Astrocyte of the cerebellum (primary cell): ENCODE measurements around the gene ADAMTS2.

Experiments used
- DNase-seq: peaks from one replicate; pipeline ENCODE4 v3.0.0-alpha.2; 2011; ENCODE audit warnings: low read depth
- H3K4me3 ChIP-seq: 2 replicates; pipeline ENCODE4 v1.5.1; 2011; ENCODE audit warnings: mild to moderate bottlenecking, low read depth, low read length, moderate library complexity
- in situ Hi-C: cut with HindIII; loops from 2 replicates; pipeline ENCODE4 v1.10.0; 2017; ENCODE audit warnings: low sequenced_read_pairs
- TF ChIP-seq, protein P1 (sequence below): IDR thresholded peaks from 2 replicates; pipeline ENCODE4 v1.5.1; 2012; ENCODE audit warnings: low read length, low read depth, moderate library complexity, mild to moderate bottlenecking; ENCODE audit errors: missing control alignments

Gene ADAMTS2

GRCh38 chr5:179316111-179316551, 29.1 kb downstream of the ADAMTS2 start:
- DNase-seq: no peak
- in situ Hi-C loops: no loop called here
- TF ChIP-seq, protein P1, sequence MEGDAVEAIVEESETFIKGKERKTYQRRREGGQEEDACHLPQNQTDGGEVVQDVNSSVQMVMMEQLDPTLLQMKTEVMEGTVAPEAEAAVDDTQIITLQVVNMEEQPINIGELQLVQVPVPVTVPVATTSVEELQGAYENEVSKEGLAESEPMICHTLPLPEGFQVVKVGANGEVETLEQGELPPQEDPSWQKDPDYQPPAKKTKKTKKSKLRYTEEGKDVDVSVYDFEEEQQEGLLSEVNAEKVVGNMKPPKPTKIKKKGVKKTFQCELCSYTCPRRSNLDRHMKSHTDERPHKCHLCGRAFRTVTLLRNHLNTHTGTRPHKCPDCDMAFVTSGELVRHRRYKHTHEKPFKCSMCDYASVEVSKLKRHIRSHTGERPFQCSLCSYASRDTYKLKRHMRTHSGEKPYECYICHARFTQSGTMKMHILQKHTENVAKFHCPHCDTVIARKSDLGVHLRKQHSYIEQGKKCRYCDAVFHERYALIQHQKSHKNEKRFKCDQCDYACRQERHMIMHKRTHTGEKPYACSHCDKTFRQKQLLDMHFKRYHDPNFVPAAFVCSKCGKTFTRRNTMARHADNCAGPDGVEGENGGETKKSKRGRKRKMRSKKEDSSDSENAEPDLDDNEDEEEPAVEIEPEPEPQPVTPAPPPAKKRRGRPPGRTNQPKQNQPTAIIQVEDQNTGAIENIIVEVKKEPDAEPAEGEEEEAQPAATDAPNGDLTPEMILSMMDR: no peak

GRCh38 chr5:179315356-179315890, 29.8 kb downstream of the ADAMTS2 start:
- in situ Hi-C loops: no loop called here
- TF ChIP-seq, protein P1: no peak
- DNase-seq: no peak

More at GRCh38 chr5:179316111-179316551, 29.1 kb downstream of the ADAMTS2 start:
- H3K4me3 ChIP-seq: no peak overlapping the region

DNA sequence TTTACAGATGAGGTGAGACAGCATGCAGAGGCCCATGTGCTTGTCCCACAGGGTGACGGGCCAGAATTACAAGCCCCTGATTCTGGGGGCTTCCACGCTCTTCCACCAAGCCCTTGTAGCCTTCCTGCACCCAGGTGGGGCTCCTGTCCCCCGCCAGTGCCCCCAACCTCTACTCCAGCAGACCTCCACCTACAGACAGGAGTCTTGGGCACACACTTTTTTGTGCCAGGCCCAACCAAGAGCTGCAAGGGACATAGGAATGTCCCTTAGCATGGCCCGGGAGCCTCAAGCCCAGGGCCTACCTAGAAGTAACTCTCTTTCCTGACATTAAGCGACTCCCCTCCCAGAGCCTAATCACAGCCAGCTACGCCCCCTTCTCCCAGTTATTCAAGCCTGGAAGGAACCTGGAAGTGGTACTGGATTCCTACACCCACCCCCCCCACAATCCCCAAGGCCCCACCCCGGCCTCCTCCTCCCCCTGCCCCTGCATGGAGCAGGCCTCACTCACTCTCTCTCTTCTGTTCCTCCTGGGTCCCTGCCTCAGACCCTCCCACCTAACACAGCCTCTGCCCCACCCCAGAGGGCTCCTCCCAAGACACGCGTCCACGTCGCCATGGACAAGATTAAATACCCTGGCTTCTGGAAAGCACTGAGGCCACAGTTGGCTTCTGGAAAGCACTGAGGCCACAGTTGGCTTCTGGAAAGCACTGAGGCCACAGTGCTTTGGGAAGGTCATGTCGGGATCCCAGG, 30.5 kb downstream of the ADAMTS2 start:
- in situ Hi-C loops: no loop called here
- no peak for DNase-seq
- H3K4me3 ChIP-seq: no peak overlapping the region
- TF ChIP-seq, protein P1: no peak

More at GRCh38 chr5:179315356-179315890, 29.8 kb downstream of the ADAMTS2 start:
- no peak overlapping the region for H3K4me3 ChIP-seq

DNA sequence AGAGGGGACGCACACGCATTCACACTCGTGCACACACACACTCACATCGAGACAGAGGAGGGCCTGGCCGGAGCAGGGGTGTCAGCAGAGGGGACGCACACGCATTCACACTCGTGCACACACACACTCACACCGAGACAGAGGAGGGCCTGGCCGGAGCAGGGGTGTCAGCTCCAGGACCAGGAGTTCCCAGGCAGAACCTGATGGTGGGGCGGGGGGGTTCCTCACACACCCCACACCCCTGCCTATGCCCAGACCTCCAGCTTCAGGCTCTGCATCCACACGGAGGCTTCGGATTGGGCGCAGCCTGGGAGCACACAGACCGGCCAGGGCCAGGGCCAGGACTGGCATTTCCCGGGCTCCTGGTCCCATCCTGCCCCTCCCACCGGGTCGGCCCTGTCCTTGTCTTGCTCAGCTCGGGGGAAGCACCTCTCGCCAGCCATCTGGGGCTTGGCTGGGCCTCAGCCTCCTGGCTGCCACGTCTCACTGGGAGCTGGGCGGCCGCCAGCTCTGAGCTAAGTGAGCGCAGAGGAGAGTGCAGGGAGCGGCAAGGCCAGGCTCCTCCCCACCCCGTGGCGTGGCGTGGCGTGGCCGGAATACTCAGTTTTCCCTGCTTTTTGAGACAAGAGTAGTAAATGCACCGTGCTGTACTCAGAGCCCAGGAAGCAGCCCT, 31.3 kb downstream of the ADAMTS2 start:
- in situ Hi-C loops: no loop called here
- no peak overlapping the region for H3K4me3 ChIP-seq
- peak; percentile 32 for DNase-seq
- TF ChIP-seq, protein P1: no peak

DNA sequence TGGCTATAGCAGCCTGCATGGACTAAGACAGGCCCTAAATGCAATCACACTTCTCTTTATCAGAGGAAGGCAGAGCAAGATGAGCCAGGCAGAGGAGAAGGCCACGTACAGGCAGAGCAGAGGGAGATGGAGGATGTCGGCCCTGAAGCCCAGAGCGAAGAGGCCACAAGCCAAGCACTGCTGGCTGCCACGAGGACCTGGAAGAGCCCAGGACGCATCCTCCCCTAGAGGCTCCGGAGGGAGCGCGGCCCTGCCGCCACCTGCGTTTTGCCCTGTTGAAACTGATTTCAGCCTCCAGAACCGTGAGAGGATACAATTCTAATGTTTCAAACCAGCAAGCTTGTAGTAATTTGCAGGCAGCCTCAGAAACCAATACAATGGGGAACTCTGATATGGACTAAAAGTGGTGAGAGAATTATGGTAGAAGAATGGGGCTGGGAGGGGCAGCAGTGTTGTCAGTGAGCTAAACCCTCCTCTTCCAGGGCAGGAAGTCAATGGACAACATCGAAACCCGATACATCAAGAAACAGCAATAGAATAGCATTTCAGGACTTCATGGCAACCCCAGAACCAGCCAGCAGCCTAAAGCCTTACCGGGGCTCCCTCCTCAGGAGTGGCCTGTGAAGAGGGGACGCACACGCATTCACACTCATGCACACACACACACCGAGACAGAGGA, 32.6 kb downstream of the ADAMTS2 start:
- no peak overlapping the region for H3K4me3 ChIP-seq
- TF ChIP-seq, protein P1: no peak
- no peak for DNase-seq
- in situ Hi-C loops: no loop called here

DNA sequence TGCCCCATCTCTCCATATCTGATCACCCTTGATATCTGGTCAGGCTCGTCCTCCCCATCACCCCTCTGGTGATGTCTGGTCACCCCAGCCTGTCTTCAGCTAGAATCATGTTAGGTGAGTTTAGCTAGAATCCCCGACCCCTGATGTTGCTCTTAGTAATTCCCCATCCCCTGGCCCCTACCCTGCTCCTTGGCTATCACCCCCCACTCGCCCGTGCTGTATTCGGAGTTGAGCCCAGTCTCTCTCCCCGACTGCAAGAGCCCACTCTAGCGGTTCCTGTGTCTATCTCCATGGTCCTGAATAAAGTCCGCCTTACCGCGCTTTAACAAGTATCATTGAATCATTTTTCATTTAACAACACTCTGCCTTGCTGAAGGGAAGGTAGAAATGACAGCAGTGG, 33.7 kb downstream of the ADAMTS2 start:
- no peak overlapping the region for H3K4me3 ChIP-seq
- TF ChIP-seq, protein P1: no peak
- no peak for DNase-seq
- in situ Hi-C loops: no loop called here
